GM21737 (cell line): Measurements from ENCODE around the gene SUFU.
"Not testable (repeated sequence)": the region's sequence is repeated elsewhere in the genome, so short reads cannot be mapped to it uniquely, and the experiment has no call there.

Experiments used
- ATAC-seq: cut with Tn5 transposase; IDR thresholded peaks from one replicate; pipeline ENCODE4 v1.9.1; 2021; ENCODE audit warnings: mild to moderate bottlenecking, moderate library complexity; ENCODE audit not compliant: unreplicated experiment

Gene SUFU

GRCh38 chr10:102503264-102504178, at the start of gene SUFU:
TSS of gene SUFU (plus strand) at chr10:102503972. CDS start at chr10:102504153, 181 bp downstream.
- ATAC-seq, result peak; percentile 60

- ATAC-seq, result not testable (repeated sequence)
Observed at GRCh38 chr10:102454662-102455487, 48.9 kb upstream of the SUFU start.

GRCh38 chr10:102455893-102456471, 47.8 kb upstream of the SUFU start:
- ATAC-seq, result no peak

- ATAC-seq, result no peak
Observed at GRCh38 chr10:102457591-102458150, 46.1 kb upstream of the SUFU start.

- no peak for ATAC-seq
Observed at GRCh38 chr10:102458656-102459055, 45.1 kb upstream of the SUFU start.

- ATAC-seq, result peak; percentile 25
Observed at GRCh38 chr10:102460836-102461186, 43.0 kb upstream of the SUFU start.

- peak; percentile 86 for ATAC-seq
Observed at GRCh38 chr10:102461187-102462054, 42.4 kb upstream of the SUFU start.

- ATAC-seq, result no peak
Observed at GRCh38 chr10:102462512-102463054, 41.2 kb upstream of the SUFU start.

GRCh38 chr10:102463983-102464382, 39.8 kb upstream of the SUFU start:
- ATAC-seq, result no peak

- ATAC-seq, result no peak
Observed at GRCh38 chr10:102465466-102465865, 38.3 kb upstream of the SUFU start.

- ATAC-seq, result no peak
Observed at GRCh38 chr10:102467318-102467717, 36.5 kb upstream of the SUFU start.

GRCh38 chr10:102467971-102468438, 35.8 kb upstream of the SUFU start:
- no peak for ATAC-seq

- ATAC-seq, result no peak
Observed at GRCh38 chr10:102468683-102469082, 35.1 kb upstream of the SUFU start.

- no peak for ATAC-seq
Observed at GRCh38 chr10:102470579-102471546, 32.9 kb upstream of the SUFU start.

GRCh38 chr10:102473445-102474331, 30.1 kb upstream of the SUFU start:
- ATAC-seq, result no peak

- no peak for ATAC-seq
Observed at GRCh38 chr10:102475451-102476040, 28.2 kb upstream of the SUFU start.

GRCh38 chr10:102476466-102477141, 27.2 kb upstream of the SUFU start:
- no peak for ATAC-seq
